Panc1 (cell line): ENCODE measurements around the gene KRTCAP2. TPM values are rescaled to one million over a fixed set of nuclear protein-coding genes. Genes with fewer than 3 reads are reported as not detected.

ENCODE experiments used
- ATAC-seq: fragments of 200-7000 bp; cut with Tn5 transposase; 2 replicates; pipeline ENCODE4 v1.9.1; 2020; ENCODE audit warnings: mild to moderate bottlenecking, moderate library complexity
- BruUV-seq: library from RNA; stranded (reverse); fragments of 400-500 nt; replicated peaks from 2 replicates; lab custom pipeline; 2021; lab: Mats Ljungman, UMichigan
- CTCF ChIA-PET: fragments of 300-600 bp; sonication (Branson Sonifier 250); formaldehyde crosslinking; loops from one replicate; lab custom pipeline; 2022; ENCODE audit warnings: antibody characterized with exemption; lab: Charles Lee
- POLR2A ChIA-PET: fragments of 300-600 bp; sonication (Branson Sonifier 250); formaldehyde crosslinking; loops from one replicate; lab custom pipeline; 2022; ENCODE audit warnings: antibody characterized with exemption; lab: Charles Lee
- DNase-seq: peaks from one replicate; pipeline ENCODE4 v3.0.0-alpha.2; 2010; ENCODE audit warnings: low read depth, low spot score
- H3K27ac ChIP-seq: 2 replicates; pipeline ENCODE4 v1.5.1; 2011; ENCODE audit warnings: mild to moderate bottlenecking, low read length, inconsistent platforms
- H3K27me3 ChIP-seq: fragments of 200-500 bp; sonication (Bioruptor generic); 2 replicates; pipeline ENCODE4 v1.6.0; 2014; ENCODE audit warnings: low read length, inconsistent platforms; ENCODE audit not compliant: control insufficient read depth, insufficient read depth
- H3K36me3 ChIP-seq: fragments of 200-500 bp; sonication (Bioruptor generic); 2 replicates; pipeline ENCODE4 v1.5.1; 2014; ENCODE audit warnings: inconsistent platforms, mild to moderate bottlenecking, low read length, moderate library complexity; ENCODE audit not compliant: control insufficient read depth, insufficient read depth
- H3K4me1 ChIP-seq: 2 replicates; pipeline ENCODE4 v1.5.1; 2011; ENCODE audit warnings: inconsistent platforms, mild to moderate bottlenecking, low read length, moderate library complexity; ENCODE audit not compliant: control insufficient read depth, insufficient read depth
- H3K4me3 ChIP-seq, 2 experiments: 2 replicates each; pipeline ENCODE4 v1.5.1; 2011 to 2012; ENCODE audit warnings: low read depth in 2 of 2, low read length in 2 of 2, mild to moderate bottlenecking in 2 of 2, inconsistent platforms in 1 of 2, moderate library complexity in 1 of 2
- H3K9me3 ChIP-seq: fragments of 200-500 bp; sonication (Bioruptor generic); 2 replicates; pipeline ENCODE4 v1.5.1; 2014; ENCODE audit warnings: low read depth, mild to moderate bottlenecking, inconsistent platforms, low read length, moderate library complexity; ENCODE audit not compliant: control insufficient read depth, insufficient read depth
- CTCF ChIP-seq: fragments of 450-650 bp; IDR thresholded peaks from 2 replicates; pipeline ENCODE4 v1.5.1; 2017; ENCODE audit warnings: mild to moderate bottlenecking
- POLR2AphosphoS5 ChIP-seq: IDR thresholded peaks from 2 replicates; pipeline ENCODE4 v1.6.1; 2012; ENCODE audit warnings: mild to moderate bottlenecking, low read depth, low read length, moderate library complexity
- REST ChIP-seq, 2 experiments: IDR thresholded peaks; 2 replicates each; pipeline ENCODE4 v1.6.1; 2011 to 2012; ENCODE audit warnings: low read depth in 2 of 2, control low read depth in 1 of 2, low read length in 1 of 2, mild to moderate bottlenecking in 1 of 2, moderate library complexity in 1 of 2; ENCODE audit not compliant: insufficient read depth in 1 of 2
- SIN3A ChIP-seq: IDR thresholded peaks from 2 replicates; pipeline ENCODE4 v1.6.1; 2012; ENCODE audit warnings: low read depth, mild to moderate bottlenecking, low read length, moderate library complexity, borderline replicate concordance; ENCODE audit not compliant: insufficient read depth
- TCF7L2 ChIP-seq: IDR thresholded peaks from 2 replicates; pipeline ENCODE4 v1.6.1; 2011; ENCODE audit warnings: mild to moderate bottlenecking, low read depth, low read length, inconsistent platforms
- in situ Hi-C: cut with HindIII; loops from 2 replicates; pipeline ENCODE4 v1.10.0; 2016; ENCODE audit warnings: low sequenced_read_pairs, low pct_unique_long_range_greater_than_20kb
- intact Hi-C: fragments of 100-400 bp; cut with micrococcal nuclease; formaldehyde crosslinking; loops from one replicate; pipeline ENCODE4 v1.10.0; 2022; ENCODE audit not compliant: unreplicated experiment
- total RNA-seq: library from RNA; stranded (reverse); gene quantifications from one replicate; pipeline ENCODE4 v1.2.1, GENCODE V29; 2021; ENCODE audit not compliant: unreplicated experiment

Gene KRTCAP2
- total RNA-seq, 1 experiment from 2014 or later = 155 TPM

- Histone ChIP-seq H3K36me3 (no peaks in the 10 kb centered on the region), H3K27ac (peak overlapping the region; percentile 93)
- POLR2A ChIA-PET = interaction anchor here (0.5 to 0.8 kb wide), 2 partner anchors 9 to 37 kb away, joined by 3 read pairs; partner anchors contain the start of gene EFNA1
Measured at GRCh38 chr1:155136748-155137147, 36.4 kb downstream of the KRTCAP2 start.

GRCh38 chr1:155135415-155136028 is 37.6 kb downstream of the KRTCAP2 start, which contains the start of gene SLC50A1:
Gene SLC50A1 (plus strand): TSS chr1:155135852. CDS start chr1:155135912, 60 bp downstream.
- H3K4me3 ChIP-seq = peak within 1 kb of the TSS; percentile 60 to 86
- in situ Hi-C loops (no loop called here), intact Hi-C loops (no loop called here)
- no peaks in the 10 kb centered on the region for H3K36me3 ChIP-seq
- no TSS peak for BruUV-seq
- peak; percentile 86 for ATAC-seq
- H3K4me1 ChIP-seq = peaks cover 35% of the 10 kb centered on the region
- H3K9me3 ChIP-seq = no peaks in the 10 kb centered on the region
- CTCF ChIA-PET = interaction anchor here (0.6 to 2.2 kb wide), 3 partner anchors 11 to 166 kb away, joined by 3 to 6 read pairs (median 4); no protein-coding TSS in a partner anchor
- H3K27ac ChIP-seq = peak within 1 kb of the TSS; percentile 93
- peak; percentile 62 for DNase-seq
- no peaks in the 10 kb centered on the region for H3K27me3 ChIP-seq
- POLR2A ChIA-PET = interaction anchor here (0.6 kb wide), 1 partner anchor 38 kb away, joined by 3 read pairs; no protein-coding TSS in a partner anchor
- TF ChIP-seq TCF7L2 (0 out of 2 replicates have a peak, but pooled peaks have one; percentile 18), CTCF (no peak), REST (IDR thresholded peaks at IDR 0.05; ENCODE audit: insufficient read depth in 1 of 2, low read depth in 2 of 2, low read length in 1 of 2) (no peak), SIN3A (peak; percentile 19; the same call in 1 of the 2 replicates)

More at GRCh38 chr1:155136748-155137147, 36.4 kb downstream of the KRTCAP2 start:
- peak overlapping the region; percentile 60 to 86 for H3K4me3 ChIP-seq
- no peaks in the 10 kb centered on the region for H3K27me3 ChIP-seq
- in situ Hi-C loops (no loop called here), intact Hi-C loops (no loop called here)
- H3K4me1 ChIP-seq = peaks cover 30% of the 10 kb centered on the region
- TF ChIP-seq REST (IDR thresholded peaks at IDR 0.05; ENCODE audit: insufficient read depth in 1 of 2, low read depth in 2 of 2, low read length in 1 of 2) = no peak
- no peak for TF ChIP-seq POLR2AphosphoS5
- no peak for TF ChIP-seq SIN3A
- no peak for TF ChIP-seq TCF7L2
- no peak for TF ChIP-seq CTCF
- DNase-seq (no peak), ATAC-seq (no peak)
- no TSS peak for BruUV-seq
- CTCF ChIA-PET = interaction anchor here (0.6 to 0.7 kb wide), 4 partner anchors 14 to 580 kb away, joined by 3 to 7 read pairs (median 4); partner anchors contain the start of gene KRTCAP2
- H3K9me3 ChIP-seq = no peaks in the 10 kb centered on the region
